Thyroid gland (tissue), 4 donors: Measurements from ENCODE around the gene PRM1.

Experiments used
- POLR2A ChIP-seq, 2 donors: fragments of 450-650 bp; IDR thresholded peaks; one replicate each; pipeline ENCODE4 v1.6.1; 2017; ENCODE audit warnings: antibody characterized with exemption in 2 of 2, mild to moderate bottlenecking in 2 of 2, moderate library complexity in 1 of 2
- TF ChIP-seq, protein P1 (sequence below), 6 experiments: fragments of 200-600 bp in 3 of 6; fragments of 450-650 bp in 3 of 6; sonication (generic) in 3 of 6; IDR thresholded peaks; one replicate each; pipeline ENCODE4 v1.5.1; 2016 to 2019; ENCODE audit warnings: antibody characterized with exemption in 6 of 6, mild to moderate bottlenecking in 2 of 6, inconsistent platforms in 1 of 6, moderate library complexity in 1 of 6

DNA sequence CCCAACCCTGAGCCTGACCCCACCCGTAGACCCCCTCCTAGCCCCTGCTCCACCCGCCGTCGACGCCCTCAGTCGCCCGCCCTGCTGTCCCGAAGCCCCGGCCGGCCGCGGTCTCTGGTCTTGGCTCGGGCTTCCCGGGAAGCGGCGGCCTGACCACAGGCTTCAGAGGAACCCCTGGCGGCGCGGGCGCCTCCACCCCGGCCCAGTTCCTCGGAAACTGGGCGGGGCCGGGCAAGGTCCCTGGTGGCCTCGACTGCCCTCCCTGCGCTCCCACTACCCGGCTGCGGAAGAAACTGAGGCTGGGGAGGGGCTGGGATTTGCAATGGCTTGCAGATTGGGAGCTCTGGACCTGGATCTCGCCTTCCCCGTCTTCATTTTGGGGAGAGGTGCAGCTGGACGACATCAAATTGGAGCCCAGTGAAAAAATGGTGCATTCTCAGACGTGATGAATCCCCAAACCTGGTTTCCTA, 24.4 kb downstream of the PRM1 start:
- TF ChIP-seq, protein P1, sequence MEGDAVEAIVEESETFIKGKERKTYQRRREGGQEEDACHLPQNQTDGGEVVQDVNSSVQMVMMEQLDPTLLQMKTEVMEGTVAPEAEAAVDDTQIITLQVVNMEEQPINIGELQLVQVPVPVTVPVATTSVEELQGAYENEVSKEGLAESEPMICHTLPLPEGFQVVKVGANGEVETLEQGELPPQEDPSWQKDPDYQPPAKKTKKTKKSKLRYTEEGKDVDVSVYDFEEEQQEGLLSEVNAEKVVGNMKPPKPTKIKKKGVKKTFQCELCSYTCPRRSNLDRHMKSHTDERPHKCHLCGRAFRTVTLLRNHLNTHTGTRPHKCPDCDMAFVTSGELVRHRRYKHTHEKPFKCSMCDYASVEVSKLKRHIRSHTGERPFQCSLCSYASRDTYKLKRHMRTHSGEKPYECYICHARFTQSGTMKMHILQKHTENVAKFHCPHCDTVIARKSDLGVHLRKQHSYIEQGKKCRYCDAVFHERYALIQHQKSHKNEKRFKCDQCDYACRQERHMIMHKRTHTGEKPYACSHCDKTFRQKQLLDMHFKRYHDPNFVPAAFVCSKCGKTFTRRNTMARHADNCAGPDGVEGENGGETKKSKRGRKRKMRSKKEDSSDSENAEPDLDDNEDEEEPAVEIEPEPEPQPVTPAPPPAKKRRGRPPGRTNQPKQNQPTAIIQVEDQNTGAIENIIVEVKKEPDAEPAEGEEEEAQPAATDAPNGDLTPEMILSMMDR (IDR thresholded peaks at IDR 0.05) = no peak
- TF ChIP-seq POLR2A (IDR thresholded peaks at IDR 0.05) = no peak
